Lower lobe of right lung (tissue), 2 donors: ENCODE measurements around the gene TMEM33. TPM values are rescaled to one million over a fixed set of nuclear protein-coding genes. Genes with fewer than 3 reads are reported as not detected.
"Not testable (repeated sequence)": the region's sequence is repeated elsewhere in the genome, so short reads cannot be mapped to it uniquely, and the experiment has no call there.

ENCODE experiments used
- ATAC-seq, 2 donors: fragments of 200-7000 bp; cut with Tn5 transposase; one replicate each; pipeline ENCODE4 v1.9.1; 2020 to 2022; ENCODE audit warnings: mild to moderate bottlenecking in 2 of 2, moderate library complexity in 2 of 2
- DNase-seq: peaks from one replicate; pipeline ENCODE4 v3.0.0-alpha.2; 2020
- H3K27ac ChIP-seq: fragments of 200-600 bp; one replicate; pipeline ENCODE4 v1.8.0; 2022
- H3K27me3 ChIP-seq: fragments of 200-600 bp; one replicate; pipeline ENCODE4 v1.8.0; 2022; ENCODE audit warnings: low read depth
- H3K36me3 ChIP-seq: fragments of 200-600 bp; one replicate; pipeline ENCODE4 v1.8.0; 2022; ENCODE audit warnings: mild to moderate bottlenecking
- H3K4me1 ChIP-seq: fragments of 200-600 bp; one replicate; pipeline ENCODE4 v1.8.0; 2022
- H3K4me3 ChIP-seq: fragments of 200-600 bp; one replicate; pipeline ENCODE4 v1.8.0; 2022; ENCODE audit warnings: mild to moderate bottlenecking
- H3K9me3 ChIP-seq: fragments of 200-600 bp; one replicate; pipeline ENCODE4 v1.8.0; 2022
- intact Hi-C: fragments of 100-400 bp; cut with DNase I; formaldehyde crosslinking; loops from one replicate; pipeline ENCODE4 v1.11.0; 2022
- total RNA-seq: library from RNA; stranded (reverse); fragmentation: NEBNext Ultra II Directional; extraction: Animal tissue kit (Norgen Biotek cat#: 25700); gene quantifications from one replicate; pipeline ENCODE4 v1.2.1, GENCODE V29; 2021
- TF ChIP-seq, protein P1 (sequence below): fragments of 200-600 bp; IDR thresholded peaks from one replicate; pipeline ENCODE4 v1.8.0; 2022; ENCODE audit warnings: antibody characterized with exemption, mild to moderate bottlenecking
- donor health status: DM: no; HTN: yes; CAD: no; lungs with severe emphysema.

Gene TMEM33
- total RNA-seq, 1 donor from 2014 or later: 73.9 TPM

DNA sequence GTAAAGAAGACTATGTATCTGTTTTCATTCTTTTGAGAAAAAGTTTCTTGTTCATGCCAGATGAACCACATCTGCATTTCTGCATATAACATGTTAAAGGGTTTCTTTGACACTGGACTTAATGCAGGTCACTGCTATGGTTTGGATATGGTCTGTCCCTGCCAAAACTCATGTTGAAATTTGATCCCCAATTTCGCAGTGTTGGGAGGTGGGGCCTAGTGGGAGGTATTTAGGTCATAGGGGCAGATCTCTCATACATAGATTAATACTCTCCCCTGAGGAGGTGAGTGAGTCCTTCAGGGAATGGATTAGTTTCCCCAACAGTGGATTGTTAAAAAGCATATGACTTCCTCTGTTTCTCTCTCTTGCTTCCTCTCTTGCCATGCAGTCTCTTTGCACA, 45.9 kb upstream of the TMEM33 start:
- intact Hi-C loops: no loop called here
- ATAC-seq: no peak
- no peak for DNase-seq
- TF ChIP-seq, protein P1, sequence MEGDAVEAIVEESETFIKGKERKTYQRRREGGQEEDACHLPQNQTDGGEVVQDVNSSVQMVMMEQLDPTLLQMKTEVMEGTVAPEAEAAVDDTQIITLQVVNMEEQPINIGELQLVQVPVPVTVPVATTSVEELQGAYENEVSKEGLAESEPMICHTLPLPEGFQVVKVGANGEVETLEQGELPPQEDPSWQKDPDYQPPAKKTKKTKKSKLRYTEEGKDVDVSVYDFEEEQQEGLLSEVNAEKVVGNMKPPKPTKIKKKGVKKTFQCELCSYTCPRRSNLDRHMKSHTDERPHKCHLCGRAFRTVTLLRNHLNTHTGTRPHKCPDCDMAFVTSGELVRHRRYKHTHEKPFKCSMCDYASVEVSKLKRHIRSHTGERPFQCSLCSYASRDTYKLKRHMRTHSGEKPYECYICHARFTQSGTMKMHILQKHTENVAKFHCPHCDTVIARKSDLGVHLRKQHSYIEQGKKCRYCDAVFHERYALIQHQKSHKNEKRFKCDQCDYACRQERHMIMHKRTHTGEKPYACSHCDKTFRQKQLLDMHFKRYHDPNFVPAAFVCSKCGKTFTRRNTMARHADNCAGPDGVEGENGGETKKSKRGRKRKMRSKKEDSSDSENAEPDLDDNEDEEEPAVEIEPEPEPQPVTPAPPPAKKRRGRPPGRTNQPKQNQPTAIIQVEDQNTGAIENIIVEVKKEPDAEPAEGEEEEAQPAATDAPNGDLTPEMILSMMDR: no peak
- no peaks in the 10 kb centered on the region for H3K36me3 ChIP-seq
- no peak overlapping the region for H3K27ac ChIP-seq
- peaks cover 22% of the 10 kb centered on the region for H3K27me3 ChIP-seq
- no peak overlapping the region for H3K4me3 ChIP-seq
- H3K4me1 ChIP-seq: no peaks in the 10 kb centered on the region
- H3K9me3 ChIP-seq: no peaks in the 10 kb centered on the region

DNA sequence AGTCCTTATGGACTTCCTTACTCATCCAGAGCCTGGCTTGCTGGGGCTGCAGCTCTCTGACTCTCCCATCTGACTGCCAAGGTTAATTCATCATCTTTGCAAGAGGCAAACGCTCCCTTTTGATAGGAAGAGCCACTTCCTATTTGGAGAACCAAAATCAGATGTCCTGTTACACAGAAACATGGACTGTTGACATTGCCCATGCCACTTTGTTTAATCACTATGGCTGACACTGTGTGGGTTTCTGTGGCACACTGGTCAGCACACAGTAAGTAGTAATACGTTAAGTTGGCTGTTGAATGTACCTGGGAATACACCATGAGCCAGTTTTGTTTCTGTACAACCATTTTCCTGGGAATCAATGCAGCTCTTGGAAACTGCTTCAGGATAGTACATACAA, 45.1 kb upstream of the TMEM33 start:
- intact Hi-C loops: no loop called here
- Histone ChIP-seq H3K36me3 (no peaks in the 10 kb centered on the region), H3K9me3 (no peaks in the 10 kb centered on the region), H3K27me3 (peaks cover 22% of the 10 kb centered on the region), H3K27ac (no peak overlapping the region), H3K4me1 (no peaks in the 10 kb centered on the region), H3K4me3 (no peak overlapping the region)
- TF ChIP-seq, protein P1: no peak
- DNase-seq (no peak), ATAC-seq (no peak)

DNA sequence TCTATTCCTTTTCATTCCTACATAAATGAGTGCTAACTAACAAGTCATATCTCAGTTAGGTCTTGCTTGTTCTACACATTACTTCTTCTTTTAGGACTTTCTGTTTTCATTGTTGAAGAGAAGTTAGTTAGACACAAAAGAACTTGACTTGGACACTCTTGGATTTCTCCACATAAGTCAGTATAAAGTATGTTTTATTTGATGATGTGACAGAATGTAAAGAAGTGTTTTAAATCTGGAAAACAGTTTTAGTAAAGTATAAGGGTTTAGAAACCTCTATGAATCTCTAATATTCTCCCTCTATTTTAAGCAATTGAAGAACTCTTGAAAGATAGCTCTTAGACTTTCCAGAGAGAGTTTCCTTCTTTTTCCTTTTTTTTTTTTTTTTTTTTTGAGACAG, 38.6 kb upstream of the TMEM33 start:
- Histone ChIP-seq H3K4me3 (no peak overlapping the region), H3K27ac (no peak overlapping the region), H3K9me3 (no peaks in the 10 kb centered on the region), H3K27me3 (no peaks in the 10 kb centered on the region), H3K4me1 (no peaks in the 10 kb centered on the region), H3K36me3 (no peaks in the 10 kb centered on the region)
- ATAC-seq (no peak), DNase-seq (no peak)
- intact Hi-C loops: no loop called here
- TF ChIP-seq, protein P1: no peak

DNA sequence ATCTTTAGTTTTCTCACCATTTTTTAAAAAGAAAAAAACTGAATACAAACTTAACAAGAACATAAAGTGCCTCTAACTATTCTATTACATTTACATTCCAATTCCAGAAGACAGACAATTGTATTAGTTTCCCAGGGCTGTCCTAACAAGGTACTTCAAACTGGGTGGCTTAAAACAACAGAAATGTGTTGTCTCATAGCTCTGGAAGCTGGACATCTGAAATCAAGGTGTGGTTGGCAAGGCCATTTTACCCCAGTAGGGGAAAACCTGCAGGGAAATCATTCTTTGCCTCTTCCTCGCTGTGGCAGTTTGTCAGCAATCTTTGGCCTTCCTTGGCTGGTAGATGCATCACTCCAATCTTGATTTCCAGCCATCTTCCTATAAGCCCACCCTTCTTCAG, 37.5 kb upstream of the TMEM33 start:
- H3K9me3 ChIP-seq: no peaks in the 10 kb centered on the region
- DNase-seq (no peak), ATAC-seq (no peak)
- H3K4me1 ChIP-seq: no peaks in the 10 kb centered on the region
- no peak overlapping the region for H3K4me3 ChIP-seq
- no peaks in the 10 kb centered on the region for H3K27me3 ChIP-seq
- H3K27ac ChIP-seq: no peak overlapping the region
- intact Hi-C loops: no loop called here
- TF ChIP-seq, protein P1: no peak
- no peaks in the 10 kb centered on the region for H3K36me3 ChIP-seq

DNA sequence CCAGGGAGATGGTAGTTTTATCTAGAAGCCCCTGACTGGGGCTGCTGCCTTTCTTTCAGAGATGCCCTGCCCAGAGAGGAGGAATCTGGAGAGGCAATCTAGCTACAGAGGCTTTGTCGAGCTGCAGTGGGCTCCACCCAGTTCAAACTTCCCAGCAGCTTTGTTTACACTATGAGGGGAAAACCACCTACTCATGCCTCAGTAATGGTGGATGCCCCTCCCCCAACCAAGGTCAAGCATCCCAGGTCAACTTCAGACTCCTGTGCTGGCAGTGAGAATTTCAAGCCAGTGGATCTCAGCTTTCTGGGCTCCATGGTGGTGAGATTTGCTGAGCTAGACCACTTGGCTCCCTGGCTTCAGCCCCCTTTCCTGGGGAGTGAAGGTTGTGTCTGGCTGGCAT, 26.1 kb upstream of the TMEM33 start:
- intact Hi-C loops, DNase-seq, H3K4me1 ChIP-seq: not testable (repeated sequence)

DNA sequence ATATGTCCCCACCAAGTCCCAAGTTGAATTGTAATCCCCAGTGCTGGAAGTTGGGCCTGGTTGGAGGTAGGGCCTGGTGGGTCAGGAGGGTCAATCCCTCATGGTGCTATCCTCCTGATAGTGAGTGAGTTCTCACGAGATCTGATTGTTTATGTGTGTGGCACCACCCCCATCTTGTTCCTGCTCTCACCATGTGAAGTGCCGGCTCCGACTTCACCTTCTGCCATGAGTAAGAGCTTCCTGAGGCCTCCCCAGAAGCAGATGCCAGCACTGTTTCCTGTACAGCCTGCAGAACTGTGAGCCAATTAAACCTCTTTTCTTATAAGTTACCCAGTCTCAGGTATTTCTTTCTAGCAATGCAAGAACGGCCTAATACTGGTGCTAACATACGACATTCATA, 22.7 kb upstream of the TMEM33 start:
- H3K4me1 ChIP-seq: no peaks in the 10 kb centered on the region
- H3K27ac ChIP-seq: no peak overlapping the region
- H3K9me3 ChIP-seq: no peaks in the 10 kb centered on the region
- ATAC-seq (no peak), DNase-seq (no peak)
- H3K4me3 ChIP-seq: no peak overlapping the region
- no peaks in the 10 kb centered on the region for H3K36me3 ChIP-seq
- TF ChIP-seq, protein P1: no peak
- intact Hi-C loops: no loop called here
- H3K27me3 ChIP-seq: no peaks in the 10 kb centered on the region

More for the DNA sequence above, 26.1 kb upstream of the TMEM33 start:
- ATAC-seq, H3K9me3 ChIP-seq, H3K4me3 ChIP-seq, H3K36me3 ChIP-seq, H3K27ac ChIP-seq, H3K27me3 ChIP-seq: not testable (repeated sequence)
